PC-9 (cell line): Measurements from ENCODE around the gene HSD3B7. TPM values are rescaled to one million over a fixed set of nuclear protein-coding genes. Genes with fewer than 3 reads are reported as not detected.

Source experiments
- BruUV-seq: library from RNA; stranded (reverse); fragments of 400-500 nt; replicated peaks from 2 replicates; lab custom pipeline; 2021; lab: Mats Ljungman, UMichigan
- CTCF ChIA-PET: fragments of 300-600 bp; sonication (Branson Sonifier 250); formaldehyde crosslinking; loops from one replicate; lab custom pipeline; 2022; ENCODE audit warnings: antibody characterized with exemption; lab: Charles Lee
- POLR2A ChIA-PET: fragments of 300-600 bp; sonication (Branson Sonifier 250); formaldehyde crosslinking; loops from one replicate; lab custom pipeline; 2022; ENCODE audit warnings: antibody characterized with exemption; ENCODE audit not compliant: unreplicated experiment; lab: Charles Lee
- DNase-seq, 2 experiments: peaks; one replicate each; pipeline versions ENCODE4 v3.0.0 to v3.0.0-alpha.2; 2015 to 2022; ENCODE audit warnings: mixed read lengths in 1 of 2
- H2AFZ ChIP-seq: fragments of 200-600 bp; sonication (generic); 2 replicates; pipeline ENCODE4 v1.8.1; 2017; ENCODE audit warnings: antibody characterized with exemption
- H3F3A ChIP-seq: fragments of 200-600 bp; sonication (generic); 2 replicates; pipeline ENCODE4 v1.8.1; 2017; ENCODE audit warnings: antibody characterized with exemption, mild to moderate bottlenecking, low read depth; ENCODE audit not compliant: insufficient read depth
- H3K27ac ChIP-seq: fragments of 200-600 bp; sonication (generic); 2 replicates; pipeline ENCODE4 v1.6.1; 2016; ENCODE audit warnings: mixed run types
- H3K27me3 ChIP-seq: fragments of 200-600 bp; sonication (generic); 2 replicates; pipeline ENCODE4 v1.6.1; 2016; ENCODE audit warnings: low read depth, mixed run types; ENCODE audit not compliant: insufficient read depth
- H3K36me3 ChIP-seq: fragments of 200-600 bp; sonication (generic); 2 replicates; pipeline ENCODE4 v1.6.1; 2016; ENCODE audit warnings: low read depth, mixed run types
- H3K4me1 ChIP-seq: fragments of 200-600 bp; sonication (generic); replicated peaks from 2 replicates; pipeline ENCODE4 v1.6.1; 2016; ENCODE audit warnings: mixed run types; ENCODE audit not compliant: insufficient read depth
- H3K4me2 ChIP-seq: fragments of 200-600 bp; sonication (generic); 2 replicates; pipeline ENCODE4 v1.6.1; 2017; ENCODE audit warnings: mixed run types
- H3K4me3 ChIP-seq: fragments of 200-600 bp; sonication (generic); 2 replicates; pipeline ENCODE4 v1.6.1; 2016; ENCODE audit warnings: mixed run types
- H3K79me2 ChIP-seq: fragments of 200-600 bp; sonication (generic); 2 replicates; pipeline ENCODE4 v1.6.1; 2017; ENCODE audit warnings: low read depth, mixed run types
- H3K9me2 ChIP-seq: fragments of 200-600 bp; sonication (generic); 2 replicates; pipeline ENCODE4 v1.8.1; 2017; ENCODE audit warnings: mild to moderate bottlenecking; ENCODE audit not compliant: insufficient read depth
- H3K9me3 ChIP-seq: fragments of 200-600 bp; sonication (generic); 2 replicates; pipeline ENCODE4 v1.8.1; 2016; ENCODE audit warnings: low read depth; ENCODE audit not compliant: insufficient read depth
- H4K20me1 ChIP-seq: fragments of 200-600 bp; sonication (generic); 2 replicates; pipeline ENCODE4 v1.8.1; 2017; ENCODE audit not compliant: insufficient read depth
- CTCF ChIP-seq: fragments of 200-600 bp; sonication (generic); conservative IDR thresholded peaks from 2 replicates; pipeline ENCODE4 v1.6.1; 2017; ENCODE audit warnings: mixed run types, antibody characterized with exemption, mild to moderate bottlenecking, moderate library complexity
- EZH2 ChIP-seq: fragments of 200-600 bp; sonication (generic); IDR thresholded peaks from 2 replicates; pipeline ENCODE4 v1.8.0; 2017; ENCODE audit warnings: antibody characterized with exemption, low read depth
- intact Hi-C: fragments of 100-400 bp; cut with micrococcal nuclease; formaldehyde crosslinking; loops from one replicate; pipeline ENCODE4 v1.10.0; 2022; ENCODE audit not compliant: unreplicated experiment
- total RNA-seq: library from RNA; stranded (reverse); gene quantifications from 2 replicates; pipeline ENCODE4 v1.2.3, GENCODE V29; 2021

Gene HSD3B7
- total RNA-seq, 1 experiment from 2014 or later, result 34.8 TPM

GRCh38 chr16:30980434-30980833 is 4.6 kb upstream of the HSD3B7 start:
- peak in 1 of 2 experiments; percentile 18 for DNase-seq
- no peaks in the 10 kb centered on the region; the same call in 1 of the 2 replicates for H3K4me1 ChIP-seq
- no peaks in the 10 kb centered on the region for H3K9me3 ChIP-seq
- H2AFZ ChIP-seq, result no peak overlapping the region
- H3K4me3 ChIP-seq, result no peak overlapping the region
- no TSS peak for BruUV-seq
- H3F3A ChIP-seq, result peaks cover 25% of the 10 kb centered on the region; the same call in 1 of the 2 replicates
- no peak overlapping the region for H3K27ac ChIP-seq
- ChIA-PET CTCF (no interaction called here), POLR2A (no interaction called here)
- no peaks in the 10 kb centered on the region for H3K9me2 ChIP-seq
- no peaks in the 10 kb centered on the region for H3K79me2 ChIP-seq
- TF ChIP-seq EZH2, result no peak
- no peak for TF ChIP-seq CTCF
- intact Hi-C loops, result no loop called here
- no peak overlapping the region for H3K4me2 ChIP-seq
- H4K20me1 ChIP-seq, result peaks cover 11% of the 10 kb centered on the region
- no peaks in the 10 kb centered on the region for H3K27me3 ChIP-seq
- peaks cover 7% of the 10 kb centered on the region; the same call in 1 of the 2 replicates for H3K36me3 ChIP-seq

DNA sequence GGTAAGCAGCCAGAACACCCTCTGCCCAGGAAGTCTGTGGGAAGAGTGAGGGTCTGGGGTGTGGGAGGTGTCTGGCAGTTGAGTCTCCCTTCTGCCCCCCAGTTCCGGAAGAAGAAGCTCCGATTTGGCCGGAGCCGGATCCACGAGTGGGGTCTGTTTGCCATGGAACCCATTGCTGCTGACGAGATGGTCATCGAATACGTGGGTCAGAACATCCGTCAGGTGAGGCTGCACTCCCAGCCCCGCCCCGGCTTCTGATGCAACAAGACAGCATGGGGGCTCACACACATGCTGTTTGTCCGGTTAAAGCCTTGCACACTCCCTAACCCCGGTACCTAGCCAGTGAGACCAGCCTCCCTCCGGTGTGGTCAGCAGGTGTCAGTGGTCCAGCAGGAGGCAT is 4.0 kb upstream of the HSD3B7 start:
- BruUV-seq, result no TSS peak
- TF ChIP-seq CTCF (no peak), EZH2 (no peak)
- intact Hi-C loops, result no loop called here
- Histone ChIP-seq H3F3A (peaks cover 25% of the 10 kb centered on the region; the same call in 1 of the 2 replicates), H3K4me3 (no peak overlapping the region), H3K27ac (no peak overlapping the region), H3K36me3 (peaks cover 7% of the 10 kb centered on the region; the same call in 1 of the 2 replicates), H3K9me2 (no peaks in the 10 kb centered on the region), H3K79me2 (no peaks in the 10 kb centered on the region), H3K4me1 (no peaks in the 10 kb centered on the region; the same call in 1 of the 2 replicates), H4K20me1 (peaks cover 7% of the 10 kb centered on the region), H3K4me2 (no peak overlapping the region), H3K27me3 (no peaks in the 10 kb centered on the region), H2AFZ (no peak overlapping the region), H3K9me3 (no peaks in the 10 kb centered on the region)
- DNase-seq, result peak in 1 of 2 experiments; percentile 9
- CTCF ChIA-PET, result no interaction called here
- POLR2A ChIA-PET, result no interaction called here

- no peak overlapping the region for H3K4me3 ChIP-seq
- TF ChIP-seq EZH2, result no peak
- no peak for TF ChIP-seq CTCF
- peak in 1 of 2 experiments; percentile 26 for DNase-seq
- H3K4me2 ChIP-seq, result no peak overlapping the region
- peaks cover 7% of the 10 kb centered on the region; the same call in 1 of the 2 replicates for H3K36me3 ChIP-seq
- no peaks in the 10 kb centered on the region; the same call in 1 of the 2 replicates for H3K4me1 ChIP-seq
- POLR2A ChIA-PET, result interaction anchor here (0.5 to 0.8 kb wide), 3 partner anchors 27 to 477 kb away, joined by 3 to 10 read pairs (median 6); partner anchors contain the start of gene ARMC5
- peaks cover 7% of the 10 kb centered on the region for H4K20me1 ChIP-seq
- no peaks in the 10 kb centered on the region for H3K9me2 ChIP-seq
- H3K79me2 ChIP-seq, result no peaks in the 10 kb centered on the region
- H3K27me3 ChIP-seq, result no peaks in the 10 kb centered on the region
- no peaks in the 10 kb centered on the region for H3K9me3 ChIP-seq
- H2AFZ ChIP-seq, result no peak overlapping the region
- CTCF ChIA-PET, result interaction anchor here (0.6 to 1.0 kb wide), 2 partner anchors 294 to 461 kb away, joined by 4 read pairs; no protein-coding TSS in a partner anchor
- H3F3A ChIP-seq, result peaks cover 25% of the 10 kb centered on the region; the same call in 1 of the 2 replicates
- no peak overlapping the region for H3K27ac ChIP-seq
- no TSS peak for BruUV-seq
- intact Hi-C loops, result no loop called here
Observed at GRCh38 chr16:30982548-30983288, 2.3 kb upstream of the HSD3B7 start.
